ENCODE measurements around the gene MT2A. TPM values are rescaled to one million over a fixed set of nuclear protein-coding genes. Genes with fewer than 3 reads are reported as not detected.

MT2A gene
- 10 to 100 TPM; 33.0 to 81.5 (median 70.6) TPM for total RNA-seq
- 17.0 TPM for total RNA-seq (2013)

DNA sequence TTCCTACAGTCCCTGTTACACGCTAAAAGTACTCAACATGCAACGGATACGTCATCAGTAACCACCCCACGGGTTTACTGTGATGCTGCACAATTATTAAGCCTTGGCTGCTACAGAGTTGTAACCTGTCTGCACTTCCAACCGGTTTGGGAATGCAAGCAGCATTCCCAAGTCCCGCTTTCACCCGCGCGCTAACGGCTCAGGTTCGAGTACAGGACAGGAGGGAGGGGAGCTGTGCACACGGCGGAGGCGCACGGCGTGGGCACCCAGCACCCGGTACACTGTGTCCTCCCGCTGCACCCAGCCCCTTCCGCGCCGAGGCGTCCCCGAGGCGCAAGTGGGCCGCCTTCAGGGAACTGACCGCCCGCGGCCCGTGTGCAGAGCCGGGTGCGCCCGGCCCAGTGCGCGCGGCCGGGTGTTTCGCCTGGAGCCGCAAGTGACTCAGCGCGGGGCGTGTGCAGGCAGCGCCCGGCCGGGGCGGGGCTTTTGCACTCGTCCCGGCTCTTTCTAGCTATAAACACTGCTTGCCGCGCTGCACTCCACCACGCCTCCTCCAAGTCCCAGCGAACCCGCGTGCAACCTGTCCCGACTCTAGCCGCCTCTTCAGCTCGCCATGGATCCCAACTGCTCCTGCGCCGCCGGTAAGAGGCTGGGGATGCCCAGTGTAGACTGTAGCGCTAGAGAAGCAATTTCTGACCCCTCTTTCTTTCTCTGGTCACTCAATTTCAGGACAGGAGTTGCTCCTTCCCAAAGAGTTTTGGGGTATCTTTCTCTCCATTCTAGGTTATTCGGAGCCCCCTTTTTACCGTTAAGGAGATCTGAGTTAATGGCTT lies at the start of gene MT2A:
Gene MT2A, plus strand, starts transcription at position 542 of the 833 bp plus-strand sequence. Its CDS starts 72 bp downstream, at position 614.
- DNase-seq: peak; percentile 82 to 94
- peak; percentile 87 to 92 (median 90) for ATAC-seq
- Mint-ChIP-seq H3K4me1 (peaks cover 50 to 51% of the 10 kb centered on the region in 2 donors), H3K36me3 (no peaks in the 10 kb centered on the region), H3K4me3 (peak within 1 kb of the TSS; percentile 95), H3K9me3 (no peaks in the 10 kb centered on the region), H3K27me3 (ENCODE audit: low read depth in 2 of 2) (no peaks in the 10 kb centered on the region), H3K27ac (peak within 1 kb of the TSS; percentile 89 to 96)
- TF ChIP-seq, protein P1, sequence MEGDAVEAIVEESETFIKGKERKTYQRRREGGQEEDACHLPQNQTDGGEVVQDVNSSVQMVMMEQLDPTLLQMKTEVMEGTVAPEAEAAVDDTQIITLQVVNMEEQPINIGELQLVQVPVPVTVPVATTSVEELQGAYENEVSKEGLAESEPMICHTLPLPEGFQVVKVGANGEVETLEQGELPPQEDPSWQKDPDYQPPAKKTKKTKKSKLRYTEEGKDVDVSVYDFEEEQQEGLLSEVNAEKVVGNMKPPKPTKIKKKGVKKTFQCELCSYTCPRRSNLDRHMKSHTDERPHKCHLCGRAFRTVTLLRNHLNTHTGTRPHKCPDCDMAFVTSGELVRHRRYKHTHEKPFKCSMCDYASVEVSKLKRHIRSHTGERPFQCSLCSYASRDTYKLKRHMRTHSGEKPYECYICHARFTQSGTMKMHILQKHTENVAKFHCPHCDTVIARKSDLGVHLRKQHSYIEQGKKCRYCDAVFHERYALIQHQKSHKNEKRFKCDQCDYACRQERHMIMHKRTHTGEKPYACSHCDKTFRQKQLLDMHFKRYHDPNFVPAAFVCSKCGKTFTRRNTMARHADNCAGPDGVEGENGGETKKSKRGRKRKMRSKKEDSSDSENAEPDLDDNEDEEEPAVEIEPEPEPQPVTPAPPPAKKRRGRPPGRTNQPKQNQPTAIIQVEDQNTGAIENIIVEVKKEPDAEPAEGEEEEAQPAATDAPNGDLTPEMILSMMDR (IDR thresholded peaks at IDR 0.05): no peak
- Histone ChIP-seq H3K4me3 (ENCODE audit: low read length) (peak within 1 kb of the TSS; percentile 59), H3K27me3 (ENCODE audit: control insufficient read depth, insufficient read depth, low read length) (no peaks in the 10 kb centered on the region), H3K36me3 (ENCODE audit: control insufficient read depth, insufficient read depth, low read length) (no peaks in the 10 kb centered on the region), H3K27ac (ENCODE audit: low read length) (peak within 1 kb of the TSS; percentile 87), H3K9me3 (ENCODE audit: control insufficient read depth, insufficient read depth, low read length) (no peaks in the 10 kb centered on the region), H3K4me1 (ENCODE audit: control insufficient read depth, insufficient read depth, low read length) (peaks cover 47% of the 10 kb centered on the region)
- WGBS (ENCODE audit: insufficient coverage): 8% methylated on average over 62 of the region's 62 CpGs
- intact Hi-C loops (cut with micrococcal nuclease): loop anchor here (1.0 kb wide), 1 partner anchor 74 kb away; the partner anchor contains the start of gene MT1X

DNA sequence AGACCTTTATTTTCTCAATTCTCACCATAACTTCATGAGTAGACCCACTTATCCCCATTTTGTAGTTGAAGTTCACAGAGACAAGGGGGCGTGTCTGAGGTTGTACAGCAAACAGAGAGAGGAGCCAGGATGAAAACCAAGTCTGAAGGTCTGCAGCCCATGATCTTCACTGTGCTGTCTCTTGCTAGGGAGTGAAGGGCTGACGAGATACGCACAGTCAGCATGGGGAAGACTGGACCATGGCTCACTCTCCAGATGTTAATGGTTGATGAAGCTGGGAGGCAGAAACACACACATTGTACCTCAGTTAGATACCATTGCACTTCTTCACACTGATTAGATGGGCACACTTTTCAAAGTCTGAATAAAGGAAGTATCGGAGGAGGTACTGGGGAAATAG lies 49.3 kb upstream of the MT2A start:
- no peaks in the 10 kb centered on the region for H3K9me3 Mint-ChIP-seq
- Histone ChIP-seq H3K4me3 (ENCODE audit: low read length) (no peak overlapping the region), H3K27me3 (ENCODE audit: control insufficient read depth, insufficient read depth, low read length) (no peaks in the 10 kb centered on the region), H3K4me1 (ENCODE audit: control insufficient read depth, insufficient read depth, low read length) (no peaks in the 10 kb centered on the region), H3K27ac (ENCODE audit: low read length) (no peak overlapping the region), H3K36me3 (ENCODE audit: control insufficient read depth, insufficient read depth, low read length) (no peaks in the 10 kb centered on the region), H3K9me3 (ENCODE audit: control insufficient read depth, insufficient read depth, low read length) (no peaks in the 10 kb centered on the region)
- 88% methylated on average over 3 of the region's 4 CpGs for WGBS (ENCODE audit: insufficient coverage)
- TF ChIP-seq, protein P1 (IDR thresholded peaks at IDR 0.05): no peak
- H3K36me3 Mint-ChIP-seq: no peaks in the 10 kb centered on the region
- no peak overlapping the region for H3K27ac Mint-ChIP-seq
- peaks cover 0 to 3% of the 10 kb centered on the region in 2 donors for H3K4me1 Mint-ChIP-seq
- ATAC-seq: no peak
- peaks cover 21 to 37% of the 10 kb centered on the region in 2 donors for H3K27me3 Mint-ChIP-seq (ENCODE audit: low read depth in 2 of 2)
- H3K4me3 Mint-ChIP-seq: no peak overlapping the region
- intact Hi-C loops (cut with micrococcal nuclease): no loop called here
- no peak for DNase-seq

DNA sequence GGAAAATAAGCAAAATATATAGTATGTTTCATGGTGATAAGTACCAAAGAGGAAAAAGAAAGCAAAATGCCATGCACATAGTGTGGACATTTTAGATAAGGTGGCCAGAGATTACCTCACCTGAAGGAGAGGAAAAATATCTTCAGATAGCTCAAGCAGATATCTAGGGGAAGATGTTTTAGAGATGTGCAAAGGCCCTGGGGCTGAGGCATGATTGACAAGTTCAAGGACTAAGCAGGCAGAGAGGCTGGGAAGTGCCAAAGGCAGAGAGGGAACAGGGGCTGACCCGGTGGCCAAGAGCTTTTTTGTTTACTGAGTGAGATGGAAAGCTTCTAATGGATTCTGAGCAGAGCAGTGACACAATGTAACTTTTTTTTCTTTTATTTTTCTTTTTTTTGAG lies 47.9 kb upstream of the MT2A start:
- peaks cover 21 to 26% of the 10 kb centered on the region in 2 donors for H3K27me3 Mint-ChIP-seq (ENCODE audit: low read depth in 2 of 2)
- no peaks in the 10 kb centered on the region for H3K36me3 Mint-ChIP-seq
- 95% methylated on average over 1 of the region's 1 CpG for WGBS (ENCODE audit: insufficient coverage)
- H3K27ac Mint-ChIP-seq: no peak overlapping the region
- no peak overlapping the region for H3K4me3 Mint-ChIP-seq
- no peaks in the 10 kb centered on the region for H3K9me3 ChIP-seq (ENCODE audit: control insufficient read depth, insufficient read depth, low read length)
- no peaks in the 10 kb centered on the region for H3K4me1 ChIP-seq (ENCODE audit: control insufficient read depth, insufficient read depth, low read length)
- no peak overlapping the region for H3K27ac ChIP-seq (ENCODE audit: low read length)
- DNase-seq (no peak), ATAC-seq (no peak)
- TF ChIP-seq, protein P1 (IDR thresholded peaks at IDR 0.05): no peak
- H3K36me3 ChIP-seq (ENCODE audit: control insufficient read depth, insufficient read depth, low read length): no peaks in the 10 kb centered on the region
- H3K27me3 ChIP-seq (ENCODE audit: control insufficient read depth, insufficient read depth, low read length): no peaks in the 10 kb centered on the region
- peaks cover 0 to 3% of the 10 kb centered on the region in 2 donors for H3K4me1 Mint-ChIP-seq
- H3K9me3 Mint-ChIP-seq: no peaks in the 10 kb centered on the region
- intact Hi-C loops (cut with micrococcal nuclease): no loop called here
- no peak overlapping the region for H3K4me3 ChIP-seq (ENCODE audit: low read length)

Measured in natural killer cell (primary cell).